B cell (primary cell): ENCODE data around the gene ZBTB48. TPM values are rescaled to one million over a fixed set of nuclear protein-coding genes. Genes with fewer than 3 reads are reported as not detected.

Experiments
- ATAC-seq: fragments of 200-7000 bp; cut with Tn5 transposase; one replicate; pipeline ENCODE4 v1.10.0; 2021; ENCODE audit warnings: low read depth, mild to moderate bottlenecking, moderate number of reproducible peaks, moderate library complexity
- CTCF ChIA-PET: fragments of 350-600 bp; sonication (Branson Sonifier 250); formaldehyde crosslinking; loops from one replicate; lab custom pipeline; 2021; ENCODE audit warnings: antibody characterized with exemption, inconsistent platforms; lab: Charles Lee
- POLR2A ChIA-PET: fragments of 350-600 bp; sonication (Branson Sonifier 250); formaldehyde crosslinking; loops from one replicate; lab custom pipeline; 2021; ENCODE audit warnings: antibody characterized with exemption; lab: Charles Lee
- DNase-seq: peaks from one replicate; pipeline ENCODE4 v3.0.0; 2013
- H2AFZ ChIP-seq: 2 replicates; pipeline ENCODE4 v1.6.1; 2012; ENCODE audit warnings: mild to moderate bottlenecking, low read depth, low read length; ENCODE audit not compliant: insufficient read depth, poor library complexity, severe bottlenecking
- H3K27ac ChIP-seq, 2 donors: 1 replicate in 1 of 2; 2 replicates in 1 of 2; pipeline ENCODE4 v1.5.1; 2012 to 2013; ENCODE audit warnings: low read length in 2 of 2, mild to moderate bottlenecking in 2 of 2, moderate library complexity in 1 of 2
- H3K27me3 ChIP-seq, 4 experiments: fragments of 200-600 bp in 1 of 4; sonication (generic) in 1 of 4; replicated peaks in 1 of 4; 1 replicate in 2 of 4; 2 replicates in 2 of 4; pipeline versions ENCODE4 v1.6.1 to v1.7.0; 2013 to 2016; ENCODE audit warnings: low read length in 3 of 4, mild to moderate bottlenecking in 2 of 4, mixed read lengths in 1 of 4, moderate library complexity in 1 of 4; ENCODE audit not compliant: insufficient read depth in 4 of 4, control insufficient read depth in 3 of 4; ENCODE audit errors: control extremely low read depth in 1 of 4
- H3K36me3 ChIP-seq, 2 experiments: replicated peaks in 1 of 2; 1 replicate in 1 of 2; 2 replicates in 1 of 2; pipeline versions ENCODE4 v1.6.1 to v1.7.1; 2013; ENCODE audit warnings: low read length in 1 of 2; ENCODE audit not compliant: insufficient read depth in 2 of 2, control insufficient read depth in 1 of 2; ENCODE audit errors: control extremely low read depth in 1 of 2, extremely low read depth in 1 of 2
- H3K4me1 ChIP-seq, 2 donors: fragments of 200-600 bp in 1 of 2; sonication (generic) in 1 of 2; 1 replicate in 1 of 2; 2 replicates in 1 of 2; pipeline versions ENCODE4 v1.5.1 to v1.6.1; 2013 to 2017; ENCODE audit warnings: low read length in 2 of 2; ENCODE audit not compliant: control insufficient read depth in 2 of 2, insufficient read depth in 2 of 2
- H3K4me2 ChIP-seq: replicated peaks from 2 replicates; pipeline ENCODE3; 2012; ENCODE audit warnings: mild to moderate bottlenecking, low read depth, low read length; ENCODE audit not compliant: poor library complexity, severe bottlenecking
- H3K4me3 ChIP-seq, 5 experiments: fragments of 200-600 bp in 1 of 5; sonication (generic) in 1 of 5; 1 replicate in 3 of 5; 2 replicates in 2 of 5; pipeline versions ENCODE4 v1.5.1 to v1.7.0; 2011 to 2016; ENCODE audit warnings: low read length in 4 of 5, mild to moderate bottlenecking in 4 of 5, low read depth in 2 of 5, control low read depth in 1 of 5, moderate library complexity in 1 of 5; ENCODE audit not compliant: insufficient read depth in 1 of 5; ENCODE audit errors: control extremely low read depth in 1 of 5, extremely low read depth in 1 of 5
- H3K79me2 ChIP-seq: fragments of 200-600 bp; sonication (generic); one replicate; pipeline ENCODE4 v1.6.0; 2016; ENCODE audit warnings: low read length; ENCODE audit not compliant: control insufficient read depth, insufficient read depth
- H3K9ac ChIP-seq: fragments of 200-600 bp; sonication (generic); 2 replicates; pipeline ENCODE4 v1.6.1; 2017; ENCODE audit warnings: mild to moderate bottlenecking, low read length, moderate library complexity
- H3K9me3 ChIP-seq, 3 donors: one replicate each; pipeline versions ENCODE4 v1.6.1 to v1.7.1; 2013; ENCODE audit warnings: low read length in 2 of 3; ENCODE audit not compliant: control insufficient read depth in 2 of 3, insufficient read depth in 1 of 3; ENCODE audit errors: control extremely low read depth in 1 of 3
- H4K20me1 ChIP-seq: 2 replicates; pipeline ENCODE4 v1.6.0; 2012; ENCODE audit warnings: mild to moderate bottlenecking, low read length; ENCODE audit not compliant: insufficient read depth, control insufficient read depth, poor library complexity, severe bottlenecking
- H3K27ac Mint-ChIP-seq: one replicate; pipeline ENCODE4 v1.8.0; 2021; ENCODE audit warnings: mixed read lengths
- H3K27me3 Mint-ChIP-seq: one replicate; pipeline ENCODE4 v1.8.0; 2021; ENCODE audit warnings: mixed read lengths
- H3K4me1 Mint-ChIP-seq: one replicate; pipeline ENCODE4 v1.8.0; 2021; ENCODE audit warnings: mixed read lengths
- H3K4me3 Mint-ChIP-seq: one replicate; pipeline ENCODE4 v1.8.0; 2021; ENCODE audit warnings: mixed read lengths
- H3K9me3 Mint-ChIP-seq: one replicate; pipeline ENCODE4 v1.8.0; 2022; ENCODE audit warnings: mixed read lengths; ENCODE audit not compliant: insufficient read depth
- EZH2 ChIP-seq: IDR thresholded peaks from 2 replicates; pipeline ENCODE4 v1.6.1; 2012; ENCODE audit warnings: borderline replicate concordance, low read depth, mild to moderate bottlenecking, moderate library complexity, low read length; ENCODE audit not compliant: insufficient read depth, poor library complexity, severe bottlenecking
- WGBS: methylation state at CpG from one replicate; pipeline ENCODE4 v1.1.5; 2013; ENCODE audit warnings: missing lambda C conversion rate; ENCODE audit not compliant: insufficient coverage; 5-methylcytosine and 5-hydroxymethylcytosine counted together
- intact Hi-C: fragments of 100-400 bp; cut with micrococcal nuclease; formaldehyde crosslinking; loops from one replicate; pipeline ENCODE4 v1.10.0; 2022
- polyA plus RNA-seq: library from polyadenylated mRNA; depleted of rRNA; stranded (reverse); fragments of >200 nt; gene quantifications from 2 replicates; pipeline ENCODE4 v1.2.3, GENCODE V29; 2012
- total RNA-seq, 2 donors: library from RNA; stranded (reverse); fragments of 120-200 nt in 1 of 2; gene quantifications; 1 replicate in 1 of 2; 2 replicates in 1 of 2; pipeline versions ENCODE4 v1.2.3 to v1.2.4, GENCODE V29; 2013 to 2022
- TF ChIP-seq, protein P1 (sequence below): fragments of 200-600 bp; IDR thresholded peaks from one replicate; pipeline ENCODE4 v1.8.0; 2022; ENCODE audit warnings: antibody characterized with exemption, mild to moderate bottlenecking

The ZBTB48 gene
- total and polyA plus RNA-seq, 2 donors (not counting 1 experiment from before 2014, with no cell fraction given) = 65.6 to 100 TPM

DNA sequence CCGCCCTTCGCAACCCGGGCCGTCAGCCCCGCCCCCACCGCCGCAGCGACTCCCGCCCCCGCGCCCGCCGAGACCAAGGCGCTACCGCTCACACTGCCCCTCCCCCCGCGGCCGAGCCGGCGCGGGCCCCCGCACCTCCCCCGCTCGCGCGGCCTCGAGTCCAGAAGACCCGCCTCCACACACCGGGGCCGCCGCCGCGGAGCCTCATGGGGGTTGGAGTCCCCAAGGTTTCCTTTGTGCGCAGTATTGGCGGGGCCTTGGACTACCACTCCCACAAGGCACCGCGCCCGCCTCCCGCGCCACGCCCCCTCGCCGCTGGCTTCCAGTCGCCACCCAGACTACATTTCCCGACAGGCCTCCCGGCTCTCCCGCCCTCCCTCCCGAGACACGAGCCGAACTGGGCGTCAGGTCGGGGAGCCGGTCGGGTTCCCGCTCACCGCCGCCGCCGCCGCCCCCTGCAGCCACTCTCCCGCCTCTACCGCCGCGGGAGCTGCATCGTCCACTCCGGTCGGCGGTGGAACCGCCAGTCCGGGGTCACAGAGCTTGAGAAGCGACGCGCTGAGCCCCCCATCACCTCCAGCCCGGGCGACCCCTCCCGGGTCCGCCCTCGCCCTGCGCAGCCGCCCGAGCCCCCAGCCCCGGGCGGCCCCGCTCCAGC is 33.7 kb downstream of the ZBTB48 start, which contains the start of gene PHF13:
Gene PHF13, plus strand, starts transcription at position 371 of the 658 bp plus-strand sequence. CDS start 336 bp downstream, outside the sequence.
- no peaks in the 10 kb centered on the region for H3K27me3 ChIP-seq
- WGBS = under 1% methylated on average over 77 of the region's 84 CpGs
- intact Hi-C loops = loop anchor here (1.0 to 2.0 kb wide), 4 partner anchors 10 to 34 kb away; partner anchors contain the start of gene ZBTB48
- peak within 1 kb of the TSS; percentile 64 to 94 (median 77) for H3K4me3 ChIP-seq
- peak within 1 kb of the TSS; percentile 99 for H3K4me2 ChIP-seq
- H2AFZ ChIP-seq = peak within 1 kb of the TSS; percentile 97
- Mint-ChIP-seq H3K4me1 (peaks cover 17% of the 10 kb centered on the region), H3K9me3 (no peaks in the 10 kb centered on the region), H3K27me3 (no peaks in the 10 kb centered on the region), H3K4me3 (peak within 1 kb of the TSS; percentile 92), H3K27ac (peak within 1 kb of the TSS; percentile 91)
- peaks cover 11 to 14% of the 10 kb centered on the region in 2 donors for H3K4me1 ChIP-seq
- POLR2A ChIA-PET = interaction anchor here (0.7 to 1.2 kb wide), 4 partner anchors 10 to 33 kb away, joined by 3 to 4 read pairs (median 4); partner anchors contain the start of genes KLHL21, THAP3 and ZBTB48
- no peak for TF ChIP-seq EZH2
- TF ChIP-seq, protein P1, sequence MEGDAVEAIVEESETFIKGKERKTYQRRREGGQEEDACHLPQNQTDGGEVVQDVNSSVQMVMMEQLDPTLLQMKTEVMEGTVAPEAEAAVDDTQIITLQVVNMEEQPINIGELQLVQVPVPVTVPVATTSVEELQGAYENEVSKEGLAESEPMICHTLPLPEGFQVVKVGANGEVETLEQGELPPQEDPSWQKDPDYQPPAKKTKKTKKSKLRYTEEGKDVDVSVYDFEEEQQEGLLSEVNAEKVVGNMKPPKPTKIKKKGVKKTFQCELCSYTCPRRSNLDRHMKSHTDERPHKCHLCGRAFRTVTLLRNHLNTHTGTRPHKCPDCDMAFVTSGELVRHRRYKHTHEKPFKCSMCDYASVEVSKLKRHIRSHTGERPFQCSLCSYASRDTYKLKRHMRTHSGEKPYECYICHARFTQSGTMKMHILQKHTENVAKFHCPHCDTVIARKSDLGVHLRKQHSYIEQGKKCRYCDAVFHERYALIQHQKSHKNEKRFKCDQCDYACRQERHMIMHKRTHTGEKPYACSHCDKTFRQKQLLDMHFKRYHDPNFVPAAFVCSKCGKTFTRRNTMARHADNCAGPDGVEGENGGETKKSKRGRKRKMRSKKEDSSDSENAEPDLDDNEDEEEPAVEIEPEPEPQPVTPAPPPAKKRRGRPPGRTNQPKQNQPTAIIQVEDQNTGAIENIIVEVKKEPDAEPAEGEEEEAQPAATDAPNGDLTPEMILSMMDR = no peak
- H3K79me2 ChIP-seq = peaks cover 16% of the 10 kb centered on the region
- peak within 1 kb of the TSS; percentile 7 to 77 for H3K27ac ChIP-seq
- peak within 1 kb of the TSS; percentile 90 for H3K9ac ChIP-seq
- ATAC-seq (peak; percentile 93), DNase-seq (peak; percentile 99)
- peaks cover 4% of the 10 kb centered on the region for H4K20me1 ChIP-seq
- H3K36me3 ChIP-seq = no peaks in the 10 kb centered on the region
- no peaks in the 10 kb centered on the region for H3K9me3 ChIP-seq
- CTCF ChIA-PET = no interaction called here
